ENCODE results near the gene CASQ1. TPM values are rescaled to one million over a fixed set of nuclear protein-coding genes. Genes with fewer than 3 reads are reported as not detected.

The CASQ1 gene
- total RNA-seq, 1 experiment from 2014 or later, result not detected

GRCh38 chr1:160226623-160227022 lies 36.2 kb downstream of the CASQ1 start:
- DNase-seq (ENCODE audit: low read depth), result no peak

GRCh38 chr1:160227034-160227433 lies 36.7 kb downstream of the CASQ1 start:
- no peak for DNase-seq (ENCODE audit: low read depth)

- no peak for DNase-seq (ENCODE audit: low read depth)
These were observed 37.2 kb downstream of the CASQ1 start for GRCh38 chr1:160227561-160227960.

GRCh38 chr1:160228431-160228830 lies 38.1 kb downstream of the CASQ1 start:
- DNase-seq (ENCODE audit: low read depth), result no peak

GRCh38 chr1:160232911-160233310 lies 42.5 kb downstream of the CASQ1 start:
- no peak for DNase-seq (ENCODE audit: low read depth)

GRCh38 chr1:160236806-160237205 lies 46.4 kb downstream of the CASQ1 start:
- no peak for DNase-seq (ENCODE audit: low read depth)

GRCh38 chr1:160237558-160237957 lies 47.2 kb downstream of the CASQ1 start:
- DNase-seq (ENCODE audit: low read depth), result no peak

- no peak for DNase-seq (ENCODE audit: low read depth)
These were observed 48.0 kb downstream of the CASQ1 start for GRCh38 chr1:160238408-160238807.

GRCh38 chr1:160239582-160240299 lies 49.4 kb downstream of the CASQ1 start:
- DNase-seq (ENCODE audit: low read depth), result no peak

GRCh38 chr1:160243767-160244166 lies 53.4 kb downstream of the CASQ1 start:
- DNase-seq (ENCODE audit: low read depth), result no peak

GRCh38 chr1:160244209-160244608 lies 53.8 kb downstream of the CASQ1 start:
- no peak for DNase-seq (ENCODE audit: low read depth)

GRCh38 chr1:160245434-160245833 lies 55.1 kb downstream of the CASQ1 start:
- DNase-seq (ENCODE audit: low read depth), result no peak

- no peak for DNase-seq (ENCODE audit: low read depth)
These were observed 56.7 kb downstream of the CASQ1 start for GRCh38 chr1:160247053-160247452.

- peak; percentile 44 for DNase-seq (ENCODE audit: low read depth)
These were observed 60.6 kb downstream of the CASQ1 start for GRCh38 chr1:160251011-160251410.

Other genes with a start within 250 kb of the CASQ1 start
- not detected in 2 replicates for gene IGSF9, start 245.0 kb upstream of the CASQ1 start, total RNA-seq (2014; rRNA removed)
- gene SLAMF9, start 236.3 kb upstream of the CASQ1 start, total RNA-seq (2014; rRNA removed), result not detected in 2 replicates
- 4.3 and 5.4 TPM in 2 replicates for gene PIGM, start 158.6 kb upstream of the CASQ1 start, total RNA-seq (2014; rRNA removed)
- gene KCNJ10, start 120.4 kb upstream of the CASQ1 start, total RNA-seq (2014; rRNA removed), result not detected in 2 replicates
- gene KCNJ9, start 109.0 kb upstream of the CASQ1 start, total RNA-seq (2014; rRNA removed), result not detected in 2 replicates
- 21.7 and 22.2 TPM in 2 replicates for gene IGSF8, start 92.0 kb upstream of the CASQ1 start, total RNA-seq (2014; rRNA removed)
- gene ATP1A2, start 74.8 kb upstream of the CASQ1 start, total RNA-seq (2014; rRNA removed), result 1.3 and 1.4 TPM in 2 replicates
- gene ATP1A4, start 39.0 kb upstream of the CASQ1 start, total RNA-seq (2014; rRNA removed), result not detected in 2 replicates
- 150 and 200 TPM in 2 replicates for gene PEA15, start 14.8 kb downstream of the CASQ1 start, total RNA-seq (2014; rRNA removed)
- gene DCAF8, start 72.0 kb downstream of the CASQ1 start, total RNA-seq (2014; rRNA removed), result 73.1 and 76.4 TPM in 2 replicates
- gene PEX19, start 94.6 kb downstream of the CASQ1 start, total RNA-seq (2014; rRNA removed), result 81.8 and 83.7 TPM in 2 replicates
- gene COPA, start 152.7 kb downstream of the CASQ1 start, total RNA-seq (2014; rRNA removed), result 130 and 149 TPM in 2 replicates
- 82.5 and 95.6 TPM in 2 replicates for gene NCSTN, start 152.8 kb downstream of the CASQ1 start, total RNA-seq (2014; rRNA removed)
- 0.13 TPM in 1 of 2 replicates, not detected in the other for gene NHLH1, start 176.5 kb downstream of the CASQ1 start, total RNA-seq (2014; rRNA removed)
- under 0.01 TPM in 1 of 2 replicates, not detected in the other for gene VANGL2, start 210.0 kb downstream of the CASQ1 start, total RNA-seq (2014; rRNA removed)